HG03060 (cell line): Measurements from ENCODE around the gene RYK.
A peak's percentile ranks its signal among the peaks of the same experiment; 100 is the strongest.
"Not testable (repeated sequence)": the region's sequence is repeated elsewhere in the genome, so short reads cannot be mapped to it uniquely, and the experiment has no call there.

Source experiments
- ATAC-seq: cut with Tn5 transposase; IDR thresholded peaks from one replicate; pipeline ENCODE4 v1.9.1; 2021; ENCODE audit warnings: low read depth, moderate number of reproducible peaks; ENCODE audit not compliant: unreplicated experiment

Gene RYK

DNA sequence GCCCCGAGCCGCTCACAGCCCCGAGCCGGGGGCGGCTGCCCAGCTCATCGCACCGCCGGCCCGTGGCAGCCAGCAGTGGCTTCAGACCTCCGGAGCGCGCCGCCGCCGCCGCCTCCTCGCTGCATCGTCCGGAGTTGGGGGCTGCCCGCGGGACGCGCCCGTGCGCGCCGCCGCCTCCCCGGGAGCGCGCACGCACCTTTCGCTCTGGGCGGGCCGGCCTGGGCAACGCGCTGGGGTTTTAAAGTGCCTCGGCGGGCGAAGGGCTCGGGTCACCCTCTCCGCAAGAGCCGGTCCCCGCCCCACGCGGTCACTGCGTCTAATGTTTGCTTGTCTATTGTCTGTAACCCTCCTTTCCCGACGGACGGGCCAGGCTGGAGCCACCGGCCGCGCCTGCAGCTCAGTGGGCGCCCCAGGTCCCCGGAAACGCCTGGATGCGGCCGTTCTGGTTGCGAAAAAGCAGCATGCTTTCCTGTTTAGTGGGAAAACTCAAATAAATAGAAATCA is at the start of gene RYK:
Gene RYK (minus strand): TSS at position 143 of the 504 bp plus-strand sequence. CDS start 205 bp downstream, outside the sequence.
- ATAC-seq: peak; percentile 59

DNA sequence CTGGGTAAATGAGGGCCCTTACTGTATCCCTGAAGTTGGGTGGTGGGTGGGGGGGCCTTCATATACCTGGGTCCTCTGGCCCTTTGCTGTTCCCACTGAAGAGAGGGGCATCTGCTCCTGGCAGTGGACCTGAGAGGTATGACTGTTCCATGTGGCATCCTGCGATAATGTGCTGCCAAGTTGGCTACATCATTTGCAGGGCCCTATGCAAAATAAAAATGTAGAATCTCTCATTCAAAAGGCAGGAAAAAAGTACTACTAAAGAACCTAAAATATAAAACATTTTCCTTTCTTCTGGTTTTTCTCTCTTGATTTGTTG is 49.2 kb upstream of the RYK start:
- ATAC-seq: no peak

- ATAC-seq: no peak
Observed at GRCh38 chr3:134299185-134299887, 48.7 kb upstream of the RYK start.

DNA sequence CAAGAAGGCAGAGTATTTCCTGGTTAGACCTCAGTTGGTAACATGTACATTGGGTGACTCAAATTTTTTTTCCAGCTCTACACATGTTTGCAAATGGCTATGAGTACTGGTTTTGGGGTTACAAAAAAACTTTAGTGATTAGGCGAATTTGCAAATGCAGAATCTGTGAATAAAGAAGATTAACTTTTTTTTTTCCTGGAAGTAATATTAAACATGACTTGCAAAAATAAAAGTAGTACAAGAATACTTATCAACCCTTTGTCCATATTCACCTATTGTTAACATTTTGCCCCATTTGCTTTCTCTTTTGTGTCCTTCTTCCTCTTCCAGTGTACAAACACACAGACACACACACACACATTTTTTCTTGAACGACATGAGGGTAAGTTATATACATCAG is 47.6 kb upstream of the RYK start:
- ATAC-seq: no peak

- no peak for ATAC-seq
Observed at GRCh38 chr3:134296616-134297015, 46.0 kb upstream of the RYK start.

- no peak for ATAC-seq
Observed at GRCh38 chr3:134295930-134296329, 45.3 kb upstream of the RYK start.

GRCh38 chr3:134294302-134295280 is 43.9 kb upstream of the RYK start:
- peak; percentile 97 for ATAC-seq

DNA sequence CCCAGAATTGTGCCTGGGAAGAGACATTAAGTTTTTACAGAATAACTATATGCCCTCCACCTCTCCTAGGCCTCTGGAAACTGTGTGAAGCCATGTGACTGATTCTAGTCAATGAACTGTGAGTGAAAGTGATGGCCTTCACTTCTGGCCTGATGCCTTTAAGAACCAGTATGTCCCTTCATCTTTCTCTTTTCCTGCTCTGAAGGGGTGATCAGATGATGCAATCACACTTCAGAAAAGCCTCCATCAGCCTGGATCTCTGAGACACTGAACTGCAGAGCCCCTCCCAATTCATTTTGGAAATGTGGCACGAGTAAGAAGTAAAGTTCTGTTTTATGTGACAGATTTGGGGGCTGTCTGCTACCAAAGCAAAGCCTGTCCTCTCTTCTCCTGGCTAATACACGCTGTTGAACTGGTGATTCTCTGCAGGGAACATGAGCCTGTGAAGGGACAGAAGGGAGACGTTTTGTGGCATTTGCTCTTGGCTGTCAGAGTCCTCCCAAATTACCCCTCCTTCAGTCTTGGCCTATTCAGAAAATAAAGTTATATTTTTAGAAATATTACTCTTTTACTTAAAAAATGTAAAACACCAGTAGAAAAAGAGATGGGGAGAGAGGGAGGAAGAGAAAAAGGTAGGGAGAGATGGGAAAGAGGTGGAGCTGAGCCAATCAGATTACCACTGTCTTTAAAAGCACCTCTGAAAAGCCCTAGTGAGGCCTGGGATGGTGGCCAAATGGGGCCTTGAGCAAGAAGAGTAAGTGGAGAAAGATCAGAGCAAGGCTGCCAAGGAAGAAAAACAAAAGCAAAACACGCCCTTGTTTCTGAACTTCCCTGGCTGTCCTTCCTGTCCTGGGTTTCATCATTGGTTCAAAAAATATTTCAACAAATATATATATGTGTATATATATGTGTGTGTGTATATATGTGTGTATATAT is 40.9 kb upstream of the RYK start:
- ATAC-seq: no peak

DNA sequence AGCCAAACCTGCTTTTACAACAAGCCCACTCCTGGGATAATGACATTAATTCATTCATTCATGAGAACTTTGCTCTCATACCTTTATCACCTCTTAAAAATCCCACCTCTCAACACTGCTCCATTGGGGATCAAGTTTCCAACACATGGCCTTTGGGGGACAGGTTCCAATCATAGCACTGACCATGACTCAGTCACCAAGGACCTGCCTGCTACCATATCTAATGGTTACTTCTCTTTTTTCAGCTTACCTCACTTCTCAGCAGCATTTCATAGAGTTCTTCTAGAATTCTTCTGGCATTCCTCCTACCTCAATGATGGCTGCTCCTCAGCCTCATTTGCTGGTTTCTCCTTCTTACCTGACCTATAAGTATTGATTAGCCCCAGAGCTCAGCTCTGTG is 36.9 kb upstream of the RYK start:
- no peak for ATAC-seq

DNA sequence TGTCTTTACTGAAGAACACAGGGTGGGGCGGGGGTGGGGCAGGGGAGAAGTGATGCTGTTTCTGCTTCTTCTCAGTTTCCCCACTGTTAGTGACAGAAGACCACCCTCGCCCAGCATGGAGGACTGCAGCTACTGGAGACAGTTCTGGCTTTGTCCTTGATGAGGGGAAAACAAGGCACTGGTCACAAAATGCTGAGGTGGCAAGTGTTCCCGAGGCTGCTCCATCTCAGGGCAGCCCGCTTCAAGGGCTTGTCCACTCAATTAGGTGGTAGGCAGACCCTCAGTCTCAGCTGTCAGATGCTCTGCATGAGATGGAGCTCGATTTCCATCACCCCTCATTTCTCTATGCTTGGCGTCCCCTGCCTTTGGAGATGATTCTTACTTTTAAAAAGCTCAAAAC is 33.8 kb upstream of the RYK start:
- no peak for ATAC-seq

GRCh38 chr3:134282659-134283047 is 32.0 kb upstream of the RYK start:
- ATAC-seq: no peak

DNA sequence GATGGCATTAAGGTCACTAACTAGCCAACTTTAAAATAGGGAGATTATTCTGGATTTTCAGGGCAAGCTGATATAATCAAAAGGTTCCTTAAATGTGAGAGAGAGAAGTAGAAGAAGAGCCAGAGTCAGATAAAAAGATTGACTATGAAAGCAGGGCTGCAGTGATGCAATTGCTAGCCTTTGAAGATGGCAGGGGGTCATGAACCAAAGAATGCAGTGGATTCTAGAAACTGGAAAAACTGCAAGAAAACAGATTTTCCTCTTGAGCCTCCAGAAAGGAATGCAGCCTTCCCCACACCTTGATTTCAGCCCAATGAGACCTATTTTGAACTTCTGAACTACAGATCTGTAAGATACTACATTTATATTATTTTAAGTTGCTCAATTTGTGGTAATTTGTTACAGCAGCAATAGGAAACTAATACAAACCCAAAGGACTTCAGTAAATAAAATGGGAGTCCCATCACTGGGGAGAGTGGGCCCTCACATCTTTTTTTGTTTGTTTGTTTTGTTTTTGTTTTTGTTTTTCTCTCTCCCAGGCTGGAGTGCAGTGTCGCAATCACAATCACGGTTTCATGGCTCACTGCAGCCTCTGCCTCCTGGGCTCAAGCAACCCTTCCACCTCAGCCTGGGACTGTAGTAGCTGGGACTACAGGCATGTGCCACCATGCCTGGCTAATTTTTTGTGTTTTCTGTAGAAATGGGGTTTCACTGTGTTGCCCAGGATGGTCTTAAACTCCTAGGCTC is 31.4 kb upstream of the RYK start:
- ATAC-seq: no peak

DNA sequence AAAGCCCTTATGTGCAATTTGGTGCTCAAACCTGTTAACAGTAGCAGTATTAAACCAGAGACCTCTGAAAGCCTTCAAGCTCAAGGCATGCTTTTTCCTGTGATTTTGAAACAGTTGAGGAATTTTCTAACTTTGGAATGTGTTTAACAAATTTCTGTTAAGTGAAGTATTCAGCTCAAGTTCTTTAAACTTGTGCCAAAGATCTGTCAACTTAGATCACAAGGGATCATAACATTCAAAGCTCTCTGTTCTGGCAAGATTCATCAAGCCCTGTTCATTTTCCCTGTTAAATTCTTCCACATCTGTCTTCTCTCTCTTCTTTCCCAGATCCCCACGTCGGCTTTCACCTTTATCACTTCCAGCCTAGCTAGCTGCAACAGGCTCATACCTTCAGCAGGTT is 28.8 kb upstream of the RYK start:
- no peak for ATAC-seq

- ATAC-seq: no peak
Observed at GRCh38 chr3:134277066-134277660, 26.5 kb upstream of the RYK start.

GRCh38 chr3:134276086-134276485 is 25.4 kb upstream of the RYK start:
- no peak for ATAC-seq

DNA sequence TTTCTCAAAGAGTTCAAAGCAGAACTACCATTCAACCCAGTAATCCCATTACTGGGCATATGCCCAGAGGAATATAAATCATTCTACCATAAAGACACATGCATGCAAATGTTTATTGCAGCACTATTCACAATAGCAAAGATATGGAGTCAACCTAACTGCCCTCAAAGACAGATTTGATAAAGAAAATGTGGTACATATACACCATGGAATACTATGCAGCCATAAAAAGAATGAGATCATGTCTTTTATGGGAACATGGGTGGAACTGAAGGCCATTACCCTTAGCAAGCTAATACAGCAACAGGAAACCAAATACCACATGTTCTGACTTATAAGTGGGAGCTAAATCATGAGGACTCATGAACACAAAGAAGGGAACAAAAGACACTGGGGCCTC is 24.5 kb upstream of the RYK start:
- ATAC-seq: not testable (repeated sequence)

DNA sequence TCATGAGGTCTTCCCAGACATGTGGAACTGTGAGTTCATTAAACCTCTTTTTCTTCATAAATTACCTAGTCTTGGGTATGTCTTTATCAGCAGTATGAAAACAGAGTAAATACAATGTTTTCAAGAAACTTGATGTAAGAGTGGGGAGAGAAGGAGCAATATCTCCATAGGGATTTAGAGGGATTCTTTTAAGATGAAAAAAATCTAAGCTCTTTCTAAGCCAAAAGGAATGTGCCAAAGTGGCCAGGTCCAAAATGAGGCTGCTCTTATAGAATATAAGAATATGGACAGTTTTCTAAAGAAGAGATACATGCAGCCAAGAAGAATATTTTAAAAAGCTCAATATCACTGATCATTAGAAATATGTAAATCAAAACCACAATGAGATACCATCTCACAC is 23.9 kb upstream of the RYK start:
- no peak for ATAC-seq

GRCh38 chr3:134267996-134268395 is 17.3 kb upstream of the RYK start:
- no peak for ATAC-seq

DNA sequence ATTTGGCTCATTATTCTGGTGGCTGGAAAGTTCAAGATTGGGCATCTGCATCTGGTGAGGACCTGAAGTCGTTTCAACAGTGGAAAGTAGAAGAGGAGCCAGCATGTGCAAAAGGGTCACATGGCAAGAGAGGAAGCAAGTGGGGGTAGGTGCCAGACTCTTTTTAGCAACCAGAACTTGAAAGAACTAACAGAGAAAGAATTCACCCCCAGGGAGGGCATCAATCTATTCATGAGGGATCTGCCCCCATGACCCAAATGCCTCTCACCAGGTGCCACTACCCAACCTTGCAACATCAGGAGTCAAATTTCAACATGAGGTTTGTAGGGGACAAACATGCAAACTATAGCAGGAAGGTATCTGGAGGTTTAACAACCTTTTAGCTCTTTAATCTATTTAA is 10.3 kb upstream of the RYK start:
- ATAC-seq: no peak
